Natural killer cell treated with Interleukin-12 subunit alpha and Interleukin-12 subunit beta and Interleukin-15 and Interleukin-18, amount 100 ng/mL, for 72 hours (primary cell): ENCODE results near the gene CEL. TPM values are rescaled to one million over a fixed set of nuclear protein-coding genes. Genes with fewer than 3 reads are reported as not detected.
"Not testable (repeated sequence)": the region's sequence is repeated elsewhere in the genome, so short reads cannot be mapped to it uniquely, and the experiment has no call there.

ENCODE experiments used
- ATAC-seq, 2 donors: fragments of 150-1000 bp; cut with Tn5 transposase in 1 of 2; sonication (Bioruptor Pico), chemical (Tn5 transposase) in 1 of 2; 2 replicates each; pipeline ENCODE4 v1.10.0; 2021
- DNase-seq: peaks from one replicate; pipeline ENCODE4 v3.0.0; 2022; ENCODE audit warnings: low spot score
- H3K27ac Mint-ChIP-seq, 2 donors: 1 replicate in 1 of 2; 2 replicates in 1 of 2; pipeline ENCODE4 v1.8.0; 2022; ENCODE audit warnings: mixed read lengths in 2 of 2, mild to moderate bottlenecking in 1 of 2, moderate library complexity in 1 of 2
- H3K27me3 Mint-ChIP-seq, 2 donors: 1 replicate in 1 of 2; 2 replicates in 1 of 2; pipeline ENCODE4 v1.8.0; 2022; ENCODE audit warnings: mixed read lengths in 2 of 2
- H3K36me3 Mint-ChIP-seq: one replicate; pipeline ENCODE4 v1.8.0; 2022; ENCODE audit warnings: mixed read lengths
- H3K4me1 Mint-ChIP-seq, 2 donors: 1 replicate in 1 of 2; 2 replicates in 1 of 2; pipeline ENCODE4 v1.8.0; 2022; ENCODE audit warnings: low read depth in 2 of 2, mixed read lengths in 2 of 2, mild to moderate bottlenecking in 1 of 2
- H3K4me3 Mint-ChIP-seq: one replicate; pipeline ENCODE4 v1.8.0; 2022; ENCODE audit warnings: mixed read lengths
- H3K9me3 Mint-ChIP-seq: 2 replicates; pipeline ENCODE4 v1.8.0; 2022; ENCODE audit warnings: mixed read lengths
- total RNA-seq, 2 donors: library from RNA; stranded (reverse); gene quantifications; one replicate each; pipeline ENCODE4 v1.2.3, GENCODE V29; 2022

CEL gene
- total RNA-seq, 2 donors from 2014 or later = 0.95 to 2.1 TPM

GRCh38 chr9:133051966-133052539 is 9.7 kb upstream of the CEL start:
- H3K36me3 Mint-ChIP-seq = no peaks in the 10 kb centered on the region
- DNase-seq = no peak
- no peaks in the 10 kb centered on the region for H3K4me1 Mint-ChIP-seq
- no peak for ATAC-seq
- no peaks in the 10 kb centered on the region for H3K9me3 Mint-ChIP-seq
- H3K4me3 Mint-ChIP-seq = no peak overlapping the region
- no peaks in the 10 kb centered on the region for H3K27me3 Mint-ChIP-seq
- H3K27ac Mint-ChIP-seq = no peak overlapping the region

DNA sequence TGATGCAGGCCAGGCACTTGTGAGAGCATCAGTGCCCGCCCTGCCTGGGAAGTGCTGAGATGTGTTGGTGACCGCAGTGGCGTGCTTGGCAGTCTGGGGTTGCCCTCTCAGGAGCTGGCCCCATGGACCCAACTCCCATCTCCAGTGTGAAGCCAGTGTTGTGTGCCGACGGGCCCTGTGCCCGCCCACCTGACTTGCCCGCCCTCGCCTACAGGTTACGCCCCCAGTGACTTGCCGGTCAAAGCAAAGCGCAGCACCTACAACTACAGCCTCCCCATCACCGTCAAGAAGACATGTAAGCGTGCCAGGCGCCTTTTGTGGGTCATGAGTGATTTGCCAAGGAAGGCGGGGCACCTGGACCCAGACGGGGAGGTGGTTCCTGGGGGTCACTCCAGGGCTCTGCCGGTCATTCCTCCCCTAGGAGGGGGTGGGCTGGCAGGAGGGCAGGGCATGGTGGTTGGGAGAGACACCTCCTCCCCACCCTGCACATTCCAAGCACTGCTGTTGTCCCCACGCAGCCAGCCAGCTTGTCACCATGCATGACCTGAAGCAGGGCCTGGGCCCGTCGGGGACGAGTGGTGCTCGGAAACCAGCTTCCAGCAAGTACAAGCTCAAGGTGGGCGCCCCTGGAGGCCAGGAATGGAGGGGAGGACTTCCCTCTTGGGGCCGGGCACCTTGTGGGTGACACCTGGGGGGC is 7.4 kb upstream of the CEL start:
- H3K9me3 Mint-ChIP-seq = no peaks in the 10 kb centered on the region
- DNase-seq (no peak), ATAC-seq (no peak)
- H3K4me3 Mint-ChIP-seq = no peak overlapping the region
- peaks cover 14 to 15% of the 10 kb centered on the region in 2 donors for H3K4me1 Mint-ChIP-seq
- no peak overlapping the region for H3K27ac Mint-ChIP-seq
- no peaks in the 10 kb centered on the region for H3K36me3 Mint-ChIP-seq
- no peaks in the 10 kb centered on the region for H3K27me3 Mint-ChIP-seq

- DNase-seq (no peak), ATAC-seq (no peak)
- no peak overlapping the region for H3K27ac Mint-ChIP-seq
- H3K27me3 Mint-ChIP-seq = no peaks in the 10 kb centered on the region
- no peaks in the 10 kb centered on the region for H3K36me3 Mint-ChIP-seq
- no peaks in the 10 kb centered on the region for H3K9me3 Mint-ChIP-seq
- no peak overlapping the region for H3K4me3 Mint-ChIP-seq
- peaks cover 20 to 21% of the 10 kb centered on the region in 2 donors for H3K4me1 Mint-ChIP-seq
Observed at GRCh38 chr9:133054966-133055365, 6.8 kb upstream of the CEL start.

- peaks cover 21 to 23% of the 10 kb centered on the region in 2 donors for H3K4me1 Mint-ChIP-seq
- DNase-seq = no peak
- H3K36me3 Mint-ChIP-seq = no peaks in the 10 kb centered on the region
Observed at GRCh38 chr9:133055788-133056420, 5.9 kb upstream of the CEL start.

DNA sequence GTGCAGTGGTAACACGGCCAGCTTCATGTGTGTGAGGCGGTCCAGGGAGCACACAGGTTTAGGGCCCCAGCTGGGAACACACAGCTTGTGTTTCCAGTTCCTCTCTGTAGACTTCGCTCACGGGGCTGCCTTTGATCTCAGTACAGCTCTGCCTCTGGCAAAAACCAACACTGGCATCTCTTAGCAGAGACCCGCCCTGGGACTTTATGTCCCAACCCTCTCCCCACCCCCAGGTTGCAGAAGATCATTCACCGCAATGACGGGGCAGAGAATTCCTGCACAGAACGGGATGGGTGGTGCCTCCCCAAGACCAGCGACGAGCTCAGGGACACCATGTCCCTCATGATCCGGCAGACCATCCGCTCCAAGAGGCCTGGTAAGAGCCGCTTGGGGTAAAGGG is 5.2 kb upstream of the CEL start:
- Mint-ChIP-seq H3K4me1 (peaks cover 21 to 23% of the 10 kb centered on the region in 2 donors), H3K36me3 (no peaks in the 10 kb centered on the region), H3K27me3 (no peaks in the 10 kb centered on the region), H3K9me3 (no peaks in the 10 kb centered on the region), H3K27ac (no peak overlapping the region), H3K4me3 (no peak overlapping the region)
- ATAC-seq = no peak
- no peak for DNase-seq

More at GRCh38 chr9:133055788-133056420, 5.9 kb upstream of the CEL start:
- no peak overlapping the region for H3K27ac Mint-ChIP-seq
- no peaks in the 10 kb centered on the region for H3K9me3 Mint-ChIP-seq
- ATAC-seq = no peak
- no peak overlapping the region for H3K4me3 Mint-ChIP-seq
- H3K27me3 Mint-ChIP-seq = no peaks in the 10 kb centered on the region

- Mint-ChIP-seq H3K27ac (no peak overlapping the region), H3K27me3 (no peaks in the 10 kb centered on the region), H3K4me3 (no peak overlapping the region), H3K36me3 (no peaks in the 10 kb centered on the region), H3K9me3 (no peaks in the 10 kb centered on the region), H3K4me1 (peaks cover 21 to 23% of the 10 kb centered on the region in 2 donors)
- no peak for DNase-seq
- ATAC-seq = peak in 1 of 2 donors; percentile 18
Observed at GRCh38 chr9:133057006-133057405, 4.8 kb upstream of the CEL start.

DNA sequence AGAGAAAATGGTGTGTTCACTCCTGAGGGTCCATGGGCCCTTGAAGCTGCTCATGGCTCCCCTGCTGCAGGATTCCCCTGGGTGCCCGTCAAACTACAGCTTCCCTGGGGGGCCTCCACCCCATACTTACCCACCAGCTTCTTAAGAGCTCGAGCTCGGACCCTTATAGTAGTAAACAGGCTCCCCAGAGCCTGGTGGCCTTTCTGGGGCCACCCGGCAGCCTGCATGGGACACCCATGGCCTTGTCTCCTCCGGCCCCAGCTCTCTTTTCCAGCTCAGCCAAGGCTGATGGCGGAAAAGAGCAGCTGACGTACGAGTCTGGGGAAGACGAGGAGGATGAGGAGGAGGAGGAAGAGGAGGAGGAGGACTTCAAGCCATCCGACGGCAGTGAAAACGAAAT is 4.2 kb upstream of the CEL start:
- DNase-seq (no peak), ATAC-seq (no peak)
- Mint-ChIP-seq H3K27ac (peak overlapping the region in 1 of 2 donors; percentile 62), H3K27me3 (no peaks in the 10 kb centered on the region), H3K4me3 (no peak overlapping the region), H3K36me3 (no peaks in the 10 kb centered on the region), H3K4me1 (peaks cover 21 to 23% of the 10 kb centered on the region in 2 donors), H3K9me3 (no peaks in the 10 kb centered on the region)

DNA sequence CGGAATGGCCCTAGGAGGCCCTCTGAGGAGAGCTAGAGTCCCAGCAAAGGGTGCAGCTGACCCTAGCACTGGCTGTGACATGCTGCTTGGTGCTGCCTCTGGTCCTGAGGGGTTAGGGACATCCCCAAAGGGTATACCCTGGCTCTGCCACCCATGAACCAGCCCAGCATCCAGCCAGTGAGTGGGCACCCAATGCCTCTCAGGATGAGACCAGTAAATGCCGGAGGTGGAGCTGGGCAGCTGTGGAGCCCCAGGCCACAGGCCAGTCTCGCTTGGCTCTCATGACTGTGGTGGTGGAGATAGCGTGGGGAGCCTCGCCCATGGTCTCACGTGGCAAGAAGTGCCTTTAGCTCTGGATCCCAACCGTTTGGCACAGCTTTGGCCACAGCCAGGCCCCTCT is 3.7 kb upstream of the CEL start:
- Mint-ChIP-seq H3K4me3 (no peak overlapping the region), H3K9me3 (no peaks in the 10 kb centered on the region), H3K27ac (peak overlapping the region in 1 of 2 donors; percentile 62), H3K36me3 (no peaks in the 10 kb centered on the region), H3K27me3 (no peaks in the 10 kb centered on the region), H3K4me1 (peaks cover 21 to 23% of the 10 kb centered on the region in 2 donors)
- ATAC-seq (no peak), DNase-seq (no peak)

DNA sequence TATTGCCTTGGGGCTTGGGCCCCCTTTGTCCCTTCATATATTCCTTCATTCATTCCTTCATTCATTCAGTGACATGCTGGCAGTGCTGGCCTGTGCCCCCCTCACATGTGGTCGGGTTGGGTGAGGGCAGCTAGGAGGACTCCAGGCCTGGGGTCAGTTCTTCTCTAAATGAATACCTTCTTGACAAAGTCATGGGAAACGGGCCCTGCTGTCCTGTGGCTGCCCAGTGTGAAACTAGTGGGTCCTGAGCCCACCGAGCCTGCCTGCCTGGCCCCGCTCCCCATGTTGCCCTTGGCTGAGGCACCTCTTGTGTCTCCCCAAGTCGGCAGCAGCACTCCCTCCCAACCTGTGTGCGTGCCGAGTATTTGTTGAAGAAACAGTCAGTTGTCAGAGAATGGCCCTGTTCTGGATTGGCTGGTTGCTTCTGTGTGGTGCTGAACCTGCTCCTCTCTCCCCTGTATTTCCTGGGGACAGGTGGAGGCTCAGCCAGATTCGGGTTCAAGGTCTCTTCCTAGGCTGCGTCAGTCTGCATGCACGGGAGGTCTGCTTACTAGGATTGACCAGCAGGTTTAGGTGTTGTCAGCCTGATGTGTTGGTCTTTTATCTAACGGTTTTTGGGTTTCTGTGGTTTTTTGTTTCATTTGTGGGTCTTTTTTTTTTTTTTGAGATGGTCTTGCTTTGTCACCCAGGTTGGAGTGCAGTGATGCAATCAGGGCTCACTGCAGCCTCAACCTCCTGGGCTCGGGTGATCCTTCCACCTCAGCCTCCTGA is 3.0 kb upstream of the CEL start:
- Mint-ChIP-seq H3K4me1 (peaks cover 21 to 23% of the 10 kb centered on the region in 2 donors), H3K9me3 (no peaks in the 10 kb centered on the region), H3K36me3 (no peaks in the 10 kb centered on the region), H3K27me3 (no peaks in the 10 kb centered on the region), H3K4me3 (peak overlapping the region; percentile 60), H3K27ac (peak overlapping the region in 1 of 2 donors; percentile 60)
- ATAC-seq (peak; percentile 36 to 38), DNase-seq (no peak)

DNA sequence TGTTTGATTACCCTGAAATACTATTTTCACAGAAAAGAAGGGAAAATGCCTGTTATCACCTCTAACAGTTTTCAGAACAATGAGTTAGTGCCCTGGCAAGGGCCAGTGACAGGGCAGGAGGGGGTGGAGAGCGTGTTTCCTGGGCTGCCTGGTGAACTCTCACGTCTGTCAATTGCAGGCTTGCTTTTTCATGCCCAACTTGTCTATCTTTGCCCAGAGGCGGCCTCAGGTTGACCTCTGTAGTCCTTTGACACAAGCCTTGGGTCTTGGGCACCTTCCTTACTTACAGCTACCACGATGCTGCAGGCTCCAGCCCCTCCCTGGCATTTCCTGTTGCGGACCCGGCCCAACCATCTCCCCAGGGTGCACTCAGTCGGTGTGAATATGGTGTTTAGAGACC is 2.2 kb upstream of the CEL start:
- Mint-ChIP-seq H3K27me3 (no peaks in the 10 kb centered on the region), H3K9me3 (no peaks in the 10 kb centered on the region), H3K36me3 (no peaks in the 10 kb centered on the region), H3K27ac (peak overlapping the region in 1 of 2 donors; percentile 60), H3K4me3 (peak overlapping the region; percentile 60), H3K4me1 (peaks cover 21 to 23% of the 10 kb centered on the region in 2 donors)
- ATAC-seq (no peak), DNase-seq (no peak)

DNA sequence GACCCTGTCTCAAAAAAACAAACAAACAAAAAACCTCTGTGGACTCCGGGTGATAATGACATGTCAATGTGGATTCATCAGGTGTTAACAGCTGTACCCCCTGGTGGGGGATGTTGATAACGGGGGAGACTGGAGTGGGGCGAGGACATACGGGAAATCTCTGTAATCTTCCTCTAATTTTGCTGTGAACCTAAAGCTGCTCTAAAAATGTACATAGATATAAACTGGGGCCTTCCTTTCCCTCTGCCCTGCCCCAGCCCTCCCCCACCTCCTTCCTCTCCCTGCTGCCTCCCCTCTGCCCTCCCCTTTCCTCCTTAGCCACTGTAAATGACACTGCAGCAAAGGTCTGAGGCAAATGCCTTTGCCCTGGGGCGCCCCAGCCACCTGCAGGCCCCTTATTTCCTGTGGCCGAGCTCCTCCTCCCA is 1.4 kb upstream of the CEL start:
- H3K27me3 Mint-ChIP-seq = no peaks in the 10 kb centered on the region
- H3K36me3 Mint-ChIP-seq = no peaks in the 10 kb centered on the region
- no peak overlapping the region for H3K4me3 Mint-ChIP-seq
- DNase-seq = no peak
- H3K9me3 Mint-ChIP-seq = no peaks in the 10 kb centered on the region
- ATAC-seq = no peak
- H3K4me1 Mint-ChIP-seq = peaks cover 21 to 23% of the 10 kb centered on the region in 2 donors
- no peak overlapping the region for H3K27ac Mint-ChIP-seq

DNA sequence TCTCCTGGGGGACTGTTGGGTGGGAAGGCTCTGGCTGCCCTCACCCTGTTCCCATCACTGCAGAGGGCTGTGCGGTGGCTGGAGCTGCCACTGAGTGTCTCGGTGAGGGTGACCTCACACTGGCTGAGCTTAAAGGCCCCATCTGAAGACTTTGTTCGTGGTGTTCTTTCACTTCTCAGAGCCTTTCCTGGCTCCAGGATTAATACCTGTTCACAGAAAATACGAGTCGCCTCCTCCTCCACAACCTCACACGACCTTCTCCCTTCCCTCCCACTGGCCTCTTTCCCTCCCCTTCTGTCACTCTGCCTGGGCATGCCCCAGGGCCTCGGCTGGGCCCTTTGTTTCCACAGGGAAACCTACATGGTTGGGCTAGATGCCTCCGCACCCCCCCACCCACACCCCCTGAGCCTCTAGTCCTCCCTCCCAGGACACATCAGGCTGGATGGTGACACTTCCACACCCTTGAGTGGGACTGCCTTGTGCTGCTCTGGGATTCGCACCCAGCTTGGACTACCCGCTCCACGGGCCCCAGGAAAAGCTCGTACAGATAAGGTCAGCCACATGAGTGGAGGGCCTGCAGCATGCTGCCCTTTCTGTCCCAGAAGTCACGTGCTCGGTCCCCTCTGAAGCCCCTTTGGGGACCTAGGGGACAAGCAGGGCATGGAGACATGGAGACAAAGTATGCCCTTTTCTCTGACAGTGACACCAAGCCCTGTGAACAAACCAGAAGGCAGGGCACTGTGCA is 590 bp upstream of the CEL start:
- not testable (repeated sequence) for H3K27me3 Mint-ChIP-seq, ATAC-seq, H3K36me3 Mint-ChIP-seq, DNase-seq, H3K4me3 Mint-ChIP-seq, H3K27ac Mint-ChIP-seq, H3K9me3 Mint-ChIP-seq
- H3K4me1 Mint-ChIP-seq = peaks cover 21 to 23% of the 10 kb centered on the region in 2 donors

DNA sequence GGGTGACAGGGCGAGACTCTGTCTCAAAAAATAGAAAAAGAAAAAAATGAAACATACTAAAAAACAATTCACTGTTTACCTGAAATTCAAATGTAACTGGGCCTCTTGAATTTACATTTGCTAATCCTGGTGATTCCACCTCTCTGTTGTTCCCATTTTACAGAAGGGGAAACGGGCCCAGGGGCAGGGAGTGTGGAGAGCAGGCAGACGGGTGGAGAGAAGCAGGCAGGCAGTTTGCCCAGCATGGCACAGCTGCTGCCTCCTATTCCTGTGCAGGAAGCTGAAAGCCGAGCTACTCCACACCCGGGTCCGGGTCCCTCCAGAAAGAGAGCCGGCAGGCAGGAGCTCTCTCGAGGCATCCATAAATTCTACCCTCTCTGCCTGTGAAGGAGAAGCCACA is 788 bp downstream of the CEL start:
- not testable (repeated sequence) for ATAC-seq, H3K36me3 Mint-ChIP-seq, H3K27me3 Mint-ChIP-seq, DNase-seq, H3K9me3 Mint-ChIP-seq, H3K4me3 Mint-ChIP-seq, H3K27ac Mint-ChIP-seq
- H3K4me1 Mint-ChIP-seq = peaks cover 21 to 23% of the 10 kb centered on the region in 2 donors
